MM.1S (cell line): Measurements from ENCODE around the gene HOMER2.

Experiments used
- DNase-seq: peaks from one replicate; pipeline ENCODE4 v3.0.0-alpha.2; 2015
- H2AFZ ChIP-seq: fragments of 300-600 bp; sonication (generic); 2 replicates; pipeline ENCODE4 v1.6.0; 2016; ENCODE audit warnings: antibody characterized with exemption, low read length
- H3F3A ChIP-seq: fragments of 300-600 bp; sonication (generic); 2 replicates; pipeline ENCODE4 v1.6.1; 2016; ENCODE audit warnings: mild to moderate bottlenecking, antibody characterized with exemption, low read length, moderate library complexity, mixed read lengths; ENCODE audit not compliant: insufficient read depth
- H3K27ac ChIP-seq: fragments of 300-600 bp; sonication (generic); 2 replicates; pipeline ENCODE4 v1.5.1; 2016; ENCODE audit warnings: mild to moderate bottlenecking, low read length
- H3K27me3 ChIP-seq: fragments of 300-600 bp; sonication (generic); replicated peaks from 2 replicates; pipeline ENCODE4 v1.6.0; 2016; ENCODE audit warnings: low read length; ENCODE audit not compliant: insufficient read depth
- H3K36me3 ChIP-seq: fragments of 300-600 bp; sonication (generic); replicated peaks from 2 replicates; pipeline ENCODE4 v1.6.1; 2016; ENCODE audit warnings: mild to moderate bottlenecking, low read length, mixed read lengths; ENCODE audit not compliant: insufficient read depth
- H3K4me1 ChIP-seq: fragments of 300-600 bp; sonication (generic); 2 replicates; pipeline ENCODE4 v1.6.1; 2016; ENCODE audit warnings: low read length, mixed read lengths
- H3K4me2 ChIP-seq: fragments of 300-600 bp; sonication (generic); 2 replicates; pipeline ENCODE4 v1.6.0; 2016; ENCODE audit warnings: low read depth, low read length
- H3K4me3 ChIP-seq: fragments of 300-600 bp; sonication (generic); 2 replicates; pipeline ENCODE4 v1.5.1; 2016; ENCODE audit warnings: low read length, mixed read lengths
- H3K79me2 ChIP-seq: fragments of 300-600 bp; sonication (generic); 2 replicates; pipeline ENCODE4 v1.6.1; 2016; ENCODE audit warnings: mixed run types, low read length, mixed read lengths
- H3K9ac ChIP-seq: fragments of 300-600 bp; sonication (generic); 2 replicates; pipeline ENCODE4 v1.6.1; 2016; ENCODE audit warnings: low read length, mixed read lengths
- H3K9me2 ChIP-seq: fragments of 300-600 bp; sonication (generic); replicated peaks from 2 replicates; pipeline ENCODE4 v1.6.1; 2016; ENCODE audit warnings: mild to moderate bottlenecking, low read length, mixed read lengths; ENCODE audit not compliant: insufficient read depth
- H3K9me3 ChIP-seq: fragments of 300-600 bp; sonication (generic); replicated peaks from 2 replicates; pipeline ENCODE4 v1.6.1; 2016; ENCODE audit warnings: mild to moderate bottlenecking, low read length, mixed read lengths; ENCODE audit not compliant: insufficient read depth
- H4K20me1 ChIP-seq: fragments of 300-600 bp; sonication (generic); 2 replicates; pipeline ENCODE4 v1.6.1; 2016; ENCODE audit warnings: mild to moderate bottlenecking, low read length, moderate library complexity, mixed read lengths; ENCODE audit not compliant: insufficient read depth
- EZH2 ChIP-seq: fragments of 300-600 bp; sonication (generic); optimal IDR thresholded peaks from 2 replicates; pipeline ENCODE3; 2017; ENCODE audit warnings: low read depth, mild to moderate bottlenecking, antibody characterized with exemption, low read length, mixed read lengths
- EZH2phosphoT487 ChIP-seq: fragments of 300-600 bp; sonication (generic); IDR thresholded peaks from 2 replicates; pipeline ENCODE4 v1.6.1; 2018; ENCODE audit warnings: antibody characterized with exemption, low read length
- TF ChIP-seq, protein P1 (sequence below): fragments of 300-600 bp; sonication (generic); IDR thresholded peaks from 2 replicates; pipeline ENCODE4 v1.5.1; 2016; ENCODE audit warnings: antibody characterized with exemption, low read length, mixed read lengths

The HOMER2 gene

DNA sequence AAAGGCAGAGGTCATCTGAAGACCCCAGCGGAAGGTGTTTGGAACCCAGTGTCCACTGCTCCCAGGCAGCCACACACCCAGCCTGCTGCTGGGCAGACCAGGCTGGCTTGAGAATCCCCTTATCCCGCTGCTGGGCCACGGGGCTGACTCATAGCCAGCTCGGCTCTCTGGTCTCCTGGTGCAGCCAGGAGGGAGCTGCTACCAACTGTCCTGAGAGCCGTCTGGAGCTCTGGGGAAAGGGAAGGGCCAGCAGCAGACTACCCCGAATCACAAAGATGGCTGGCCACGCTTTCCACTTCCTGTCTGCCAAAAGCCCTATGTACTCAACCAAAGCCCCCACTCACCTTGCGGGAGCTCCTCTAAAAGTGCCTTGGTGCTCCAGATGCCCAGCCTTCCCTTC is 104.8 kb downstream of the HOMER2 start:
- no peaks in the 10 kb centered on the region for H3K27me3 ChIP-seq
- no peak overlapping the region for H3K4me2 ChIP-seq
- H3K4me1 ChIP-seq = no peaks in the 10 kb centered on the region
- H3K4me3 ChIP-seq = no peak overlapping the region
- no peaks in the 10 kb centered on the region for H4K20me1 ChIP-seq
- no peaks in the 10 kb centered on the region for H3K9me2 ChIP-seq
- H3K9ac ChIP-seq = no peak overlapping the region
- no peaks in the 10 kb centered on the region for H3K9me3 ChIP-seq
- H3F3A ChIP-seq = no peaks in the 10 kb centered on the region
- H3K36me3 ChIP-seq = no peaks in the 10 kb centered on the region
- H3K79me2 ChIP-seq = no peaks in the 10 kb centered on the region
- DNase-seq = no peak
- no peak for TF ChIP-seq EZH2phosphoT487
- no peak overlapping the region for H2AFZ ChIP-seq
- no peak overlapping the region for H3K27ac ChIP-seq

DNA sequence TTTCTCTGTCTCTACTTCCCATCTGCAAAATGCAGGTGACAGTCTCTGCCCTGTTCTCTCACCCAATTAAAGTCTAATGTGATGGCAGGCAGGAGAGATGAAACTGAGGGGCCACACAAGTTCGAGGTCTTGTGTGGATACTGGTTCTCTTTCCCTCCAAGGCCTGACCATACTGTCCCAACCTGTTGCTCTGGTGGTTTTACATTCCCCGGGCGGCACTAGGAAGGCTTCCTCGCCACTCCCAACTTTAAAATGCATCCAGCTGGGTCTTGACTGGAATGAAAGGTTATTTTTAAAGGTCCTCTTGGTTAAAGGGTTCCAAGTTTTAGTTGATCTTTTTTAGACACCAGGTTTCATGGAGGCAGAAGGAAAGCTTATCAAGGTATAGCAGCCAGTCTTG is 105.9 kb downstream of the HOMER2 start:
- Histone ChIP-seq H3K36me3 (no peaks in the 10 kb centered on the region), H4K20me1 (no peaks in the 10 kb centered on the region), H3K9me2 (no peaks in the 10 kb centered on the region), H3K4me2 (no peak overlapping the region), H3K79me2 (no peaks in the 10 kb centered on the region), H3K4me3 (no peak overlapping the region), H3K9ac (no peak overlapping the region), H3K9me3 (no peaks in the 10 kb centered on the region), H3K27ac (no peak overlapping the region), H3F3A (no peaks in the 10 kb centered on the region), H3K4me1 (no peaks in the 10 kb centered on the region), H3K27me3 (no peaks in the 10 kb centered on the region), H2AFZ (no peak overlapping the region)
- DNase-seq = no peak
- TF ChIP-seq, protein P1, sequence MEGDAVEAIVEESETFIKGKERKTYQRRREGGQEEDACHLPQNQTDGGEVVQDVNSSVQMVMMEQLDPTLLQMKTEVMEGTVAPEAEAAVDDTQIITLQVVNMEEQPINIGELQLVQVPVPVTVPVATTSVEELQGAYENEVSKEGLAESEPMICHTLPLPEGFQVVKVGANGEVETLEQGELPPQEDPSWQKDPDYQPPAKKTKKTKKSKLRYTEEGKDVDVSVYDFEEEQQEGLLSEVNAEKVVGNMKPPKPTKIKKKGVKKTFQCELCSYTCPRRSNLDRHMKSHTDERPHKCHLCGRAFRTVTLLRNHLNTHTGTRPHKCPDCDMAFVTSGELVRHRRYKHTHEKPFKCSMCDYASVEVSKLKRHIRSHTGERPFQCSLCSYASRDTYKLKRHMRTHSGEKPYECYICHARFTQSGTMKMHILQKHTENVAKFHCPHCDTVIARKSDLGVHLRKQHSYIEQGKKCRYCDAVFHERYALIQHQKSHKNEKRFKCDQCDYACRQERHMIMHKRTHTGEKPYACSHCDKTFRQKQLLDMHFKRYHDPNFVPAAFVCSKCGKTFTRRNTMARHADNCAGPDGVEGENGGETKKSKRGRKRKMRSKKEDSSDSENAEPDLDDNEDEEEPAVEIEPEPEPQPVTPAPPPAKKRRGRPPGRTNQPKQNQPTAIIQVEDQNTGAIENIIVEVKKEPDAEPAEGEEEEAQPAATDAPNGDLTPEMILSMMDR = no peak
- no peak for TF ChIP-seq EZH2phosphoT487
- no peak for TF ChIP-seq EZH2

DNA sequence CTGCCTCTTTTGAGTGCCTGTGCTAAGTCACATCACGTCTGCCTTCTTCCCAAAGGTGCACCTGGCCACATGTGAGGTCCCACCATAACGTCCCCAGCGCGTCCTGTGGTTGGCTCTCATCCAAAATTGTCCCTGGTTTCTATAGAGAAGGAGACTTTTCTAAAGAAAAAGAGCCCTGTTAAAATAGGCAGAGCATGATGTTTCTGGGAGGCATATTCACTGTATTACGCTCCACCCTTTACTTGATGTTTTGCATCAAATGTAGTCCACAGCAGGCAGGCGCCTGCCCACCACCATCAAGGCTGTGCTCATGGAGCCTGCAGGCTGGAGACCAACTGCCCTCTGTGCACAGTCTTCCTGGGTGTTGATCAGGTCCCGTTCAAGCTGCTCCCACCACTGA is 106.8 kb downstream of the HOMER2 start:
- TF ChIP-seq EZH2 = no peak
- TF ChIP-seq, protein P1 = no peak
- TF ChIP-seq EZH2phosphoT487 = no peak
- Histone ChIP-seq H3K4me1 (no peaks in the 10 kb centered on the region), H2AFZ (no peak overlapping the region), H3K4me2 (no peak overlapping the region), H4K20me1 (no peaks in the 10 kb centered on the region), H3K9ac (no peak overlapping the region), H3K36me3 (no peaks in the 10 kb centered on the region), H3K9me2 (no peaks in the 10 kb centered on the region), H3K9me3 (no peaks in the 10 kb centered on the region), H3F3A (no peaks in the 10 kb centered on the region), H3K4me3 (no peak overlapping the region), H3K27ac (no peak overlapping the region), H3K79me2 (no peaks in the 10 kb centered on the region), H3K27me3 (no peaks in the 10 kb centered on the region)
- DNase-seq = no peak

DNA sequence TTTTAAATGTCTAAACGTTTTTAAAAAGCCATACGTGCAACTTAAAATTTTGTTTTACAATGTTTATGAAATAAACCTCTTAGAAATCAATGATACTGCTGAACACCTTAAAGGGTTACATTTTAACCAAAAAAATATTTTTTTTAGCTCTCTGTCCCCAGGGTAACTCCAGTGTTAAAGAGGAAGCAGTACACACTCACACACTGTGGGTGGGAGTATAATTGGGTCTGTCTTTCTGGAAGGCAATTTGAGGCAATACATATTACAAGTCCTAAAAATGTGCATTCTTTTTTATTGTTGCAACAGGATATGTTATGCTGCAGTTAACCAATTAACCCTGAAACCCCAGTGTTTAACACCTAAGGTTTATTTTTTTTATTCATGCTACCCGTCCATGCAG is 109.0 kb downstream of the HOMER2 start:
- TF ChIP-seq, protein P1 = no peak
- TF ChIP-seq EZH2 = no peak
- Histone ChIP-seq H3K27ac (no peak overlapping the region), H4K20me1 (no peaks in the 10 kb centered on the region), H3K9me2 (no peaks in the 10 kb centered on the region), H3K4me2 (no peak overlapping the region), H3K4me1 (no peaks in the 10 kb centered on the region), H2AFZ (no peak overlapping the region), H3K4me3 (no peak overlapping the region), H3K36me3 (no peaks in the 10 kb centered on the region), H3F3A (no peaks in the 10 kb centered on the region), H3K27me3 (no peaks in the 10 kb centered on the region), H3K79me2 (no peaks in the 10 kb centered on the region), H3K9me3 (no peaks in the 10 kb centered on the region), H3K9ac (no peak overlapping the region)
- DNase-seq = no peak
